ENCODE data around the gene PDE4D.

The PDE4D gene

DNA sequence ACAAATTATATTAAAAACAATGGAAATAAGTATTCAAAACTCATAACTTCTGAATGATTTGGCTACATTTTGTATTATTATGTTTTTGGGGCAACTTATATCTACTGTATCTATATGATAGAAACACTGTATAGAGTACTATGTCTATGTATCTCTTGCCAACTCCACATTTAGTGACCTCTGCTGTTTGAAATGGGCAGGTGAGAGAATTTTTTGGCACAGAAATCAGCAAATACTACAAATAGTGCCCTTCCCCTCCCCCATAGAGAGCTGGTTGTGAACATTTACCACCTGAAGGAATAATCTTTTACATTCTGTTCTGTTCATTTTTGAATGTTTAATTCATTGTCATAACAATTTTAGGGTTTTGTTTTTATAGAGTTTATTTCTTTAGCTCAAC lies 545.3 kb downstream of the PDE4D start:
- no peak for DNase-seq

DNA sequence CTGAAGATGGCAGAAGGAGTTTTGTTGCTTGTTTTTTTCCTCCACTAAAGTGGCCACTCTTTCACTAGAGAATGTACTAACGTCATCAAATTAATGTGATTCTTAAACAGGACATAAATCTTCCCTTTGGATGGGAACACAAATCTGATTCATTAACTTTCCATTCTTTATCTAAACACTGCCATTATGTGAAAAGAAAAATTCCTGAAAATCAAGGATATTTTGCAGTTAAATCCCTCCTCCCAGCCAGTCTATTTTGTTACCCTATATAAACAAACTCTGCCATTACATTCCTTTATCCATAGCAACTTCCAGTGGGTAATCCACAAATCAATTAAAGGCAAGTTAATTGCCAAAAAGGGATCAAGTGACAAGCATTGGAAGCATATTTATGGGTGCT lies 546.5 kb downstream of the PDE4D start:
- no peak for DNase-seq

DNA sequence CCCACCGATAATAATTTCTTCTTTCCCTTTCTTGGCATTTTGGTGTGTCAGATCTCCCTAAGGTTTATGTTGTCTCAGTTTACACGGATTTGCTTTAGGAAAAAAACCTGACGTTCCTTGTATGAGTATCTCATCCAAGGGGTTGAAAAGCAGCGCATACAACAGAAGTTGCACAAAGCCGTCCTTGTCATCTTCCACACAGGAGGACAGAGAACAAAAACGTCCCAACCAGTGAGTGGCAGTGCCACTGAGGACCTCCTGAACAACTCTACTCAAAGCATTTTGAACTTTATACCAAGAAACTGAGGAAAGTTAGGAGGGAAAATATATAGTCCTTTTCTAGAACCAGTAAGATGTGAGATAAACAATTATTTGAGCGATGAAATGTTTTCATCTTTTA lies 547.0 kb downstream of the PDE4D start:
- no peak for DNase-seq

DNA sequence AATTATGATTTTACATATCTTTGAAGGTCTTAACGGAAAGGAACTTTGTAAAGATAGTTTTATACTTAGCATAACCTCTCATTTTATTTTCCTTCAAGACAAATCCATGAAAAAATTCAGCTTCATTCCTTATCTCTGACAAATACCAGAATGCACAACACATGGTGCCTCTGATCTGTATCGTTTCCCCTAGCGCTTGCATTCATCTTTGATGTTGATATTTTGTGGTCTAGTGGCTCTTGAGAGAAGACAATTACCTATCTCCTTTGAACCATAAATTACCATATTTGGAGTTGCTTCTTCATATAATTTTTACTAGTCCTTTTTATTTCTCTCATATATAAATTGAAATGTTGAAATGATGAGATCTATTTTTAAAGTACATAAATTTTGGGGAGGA lies 551.3 kb downstream of the PDE4D start:
- no peak for DNase-seq

DNA sequence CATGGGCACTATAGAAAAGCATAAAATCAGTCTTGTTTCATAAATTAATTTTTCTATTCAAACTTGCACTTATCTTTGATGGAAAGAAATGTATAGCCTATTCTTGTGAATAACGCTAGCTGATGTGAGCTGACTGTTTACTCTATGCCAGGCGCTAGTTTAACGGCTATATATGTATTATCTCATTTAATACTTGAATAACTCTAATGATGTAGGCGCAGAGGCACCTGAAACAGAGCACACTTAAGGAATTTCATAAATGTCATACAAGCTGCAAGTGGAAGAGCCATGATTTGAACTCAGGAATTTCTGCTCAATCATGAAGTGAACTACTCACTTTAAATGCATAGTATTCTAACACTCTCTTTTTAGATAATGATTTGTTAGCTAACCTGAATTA lies 551.8 kb downstream of the PDE4D start:
- no peak for DNase-seq

DNA sequence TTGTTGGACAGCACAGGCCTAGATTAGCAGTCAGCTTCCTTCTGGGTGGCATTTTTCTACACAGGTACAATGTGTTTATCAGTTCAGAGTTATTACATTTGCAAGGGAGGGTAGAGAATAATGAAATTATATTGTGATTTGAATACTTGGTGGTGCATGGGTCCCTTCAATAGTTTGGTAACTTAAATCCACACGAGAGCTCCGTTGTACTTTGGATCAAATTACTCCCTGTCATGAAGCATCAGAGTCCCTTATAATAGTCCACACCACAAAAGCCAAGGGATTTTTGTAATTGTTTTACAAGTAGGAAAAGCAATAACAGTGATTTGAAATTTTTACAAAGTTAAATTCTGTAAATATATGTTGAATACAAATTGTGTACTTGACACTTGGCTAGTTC lies 552.4 kb downstream of the PDE4D start:
- DNase-seq: no peak

DNA sequence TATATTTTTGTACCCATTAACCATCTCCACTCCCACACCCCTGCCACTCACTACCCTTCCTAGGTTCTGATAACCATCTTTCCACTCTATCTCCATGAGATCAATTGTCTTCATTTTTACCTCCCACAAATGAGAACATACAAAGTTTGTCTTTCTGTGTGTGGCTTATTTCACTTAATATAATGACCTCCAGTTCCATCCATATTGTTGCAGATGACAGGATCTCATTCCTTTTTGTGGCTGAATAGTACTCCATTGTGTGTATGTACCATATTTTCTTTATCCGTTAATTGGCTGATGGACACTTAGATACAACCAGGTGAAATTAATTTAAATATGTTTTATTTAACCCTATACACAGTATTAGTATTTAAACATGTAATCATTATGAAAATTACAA lies 552.9 kb downstream of the PDE4D start:
- DNase-seq: no peak

DNA sequence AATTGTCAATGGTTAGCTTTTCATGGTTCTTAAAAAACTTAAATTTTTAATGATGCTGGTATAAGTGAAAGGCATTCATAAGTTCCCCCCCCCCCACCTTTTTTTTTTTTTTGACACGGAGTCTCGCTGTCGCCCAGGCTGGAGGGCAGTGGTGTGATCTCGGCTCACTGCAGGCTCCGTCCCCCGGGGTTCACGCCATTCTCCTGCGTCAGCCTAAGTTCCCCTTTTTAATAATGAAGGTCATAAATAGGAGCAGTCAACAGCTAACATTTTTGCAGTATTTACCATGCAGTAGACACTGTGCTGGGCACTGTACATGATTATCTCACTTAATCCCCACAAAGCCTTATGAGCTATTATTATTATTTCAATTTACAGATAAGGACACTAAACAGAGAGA lies 556.3 kb downstream of the PDE4D start:
- no peak for DNase-seq

DNA sequence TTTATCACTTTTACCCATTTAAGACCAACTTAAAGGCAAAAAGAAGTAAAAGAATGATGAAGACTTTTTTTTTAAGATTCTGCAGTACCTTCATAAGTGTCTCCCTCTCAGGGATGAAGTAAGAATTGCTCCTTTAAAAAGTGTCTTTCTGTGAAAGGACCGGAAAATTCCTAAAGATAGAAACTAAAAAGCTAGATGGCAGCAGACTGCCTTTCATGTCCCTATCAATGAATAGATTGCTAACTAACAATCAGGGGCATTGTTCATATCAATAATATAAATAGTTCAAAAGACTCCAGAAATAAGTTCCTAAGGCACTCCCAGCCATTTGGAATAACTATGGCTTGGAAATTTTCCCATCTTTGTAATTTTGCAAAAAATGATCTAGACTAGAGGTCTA lies 558.0 kb downstream of the PDE4D start:
- no peak for DNase-seq

DNA sequence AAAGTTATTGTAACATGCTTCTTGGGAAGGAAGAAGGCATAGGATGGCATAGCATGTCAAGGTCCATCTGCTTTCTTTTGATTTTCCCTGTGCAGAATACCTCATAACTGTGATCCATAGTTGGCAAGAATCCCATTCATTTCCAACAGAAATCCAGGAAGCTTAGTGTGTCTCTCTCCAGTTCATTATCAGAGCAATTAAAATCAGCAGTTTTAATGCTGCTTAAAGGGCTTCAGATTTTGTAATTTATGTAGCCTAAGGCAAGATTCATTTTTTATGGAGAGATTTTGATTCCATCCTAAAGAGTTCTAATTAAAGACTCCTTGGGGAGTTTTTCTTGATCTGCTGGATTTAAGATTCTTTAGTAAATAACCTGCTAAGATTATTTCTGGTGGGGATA lies 560.1 kb downstream of the PDE4D start:
- DNase-seq: no peak

DNA sequence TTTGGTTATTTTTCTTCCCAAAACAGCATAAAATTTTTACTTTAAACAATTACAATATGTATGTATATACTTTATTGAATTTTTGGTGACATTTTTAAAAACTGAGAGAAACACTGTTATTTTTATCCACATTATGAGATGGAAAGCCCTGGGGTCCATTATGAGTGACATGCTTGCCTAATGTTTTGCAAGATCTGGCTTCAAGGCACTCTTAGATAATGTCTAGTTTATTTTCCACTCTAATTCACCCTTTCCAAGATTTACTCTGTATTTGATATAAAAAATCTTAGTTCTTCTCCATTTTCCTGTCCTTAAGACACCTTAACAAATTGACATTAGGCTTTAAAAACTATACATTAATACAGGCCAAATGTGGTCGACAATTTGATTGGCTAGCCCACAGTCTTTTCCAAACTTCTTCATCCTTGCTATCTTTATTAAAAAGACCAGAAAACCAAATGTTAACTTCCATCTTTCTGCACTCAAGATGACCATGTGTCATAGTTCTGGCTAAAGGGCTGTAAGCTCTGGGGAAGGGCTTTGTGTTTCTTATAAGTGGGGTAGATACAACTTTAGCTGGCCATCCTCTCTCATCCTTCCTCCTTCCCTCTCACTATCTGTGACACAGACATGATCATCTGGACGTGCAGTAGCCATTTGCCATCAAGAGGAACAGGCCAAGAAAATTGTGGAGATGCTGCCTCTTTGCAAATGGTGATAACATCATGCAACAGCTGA lies 561.1 kb downstream of the PDE4D start:
- DNase-seq: no peak

DNA sequence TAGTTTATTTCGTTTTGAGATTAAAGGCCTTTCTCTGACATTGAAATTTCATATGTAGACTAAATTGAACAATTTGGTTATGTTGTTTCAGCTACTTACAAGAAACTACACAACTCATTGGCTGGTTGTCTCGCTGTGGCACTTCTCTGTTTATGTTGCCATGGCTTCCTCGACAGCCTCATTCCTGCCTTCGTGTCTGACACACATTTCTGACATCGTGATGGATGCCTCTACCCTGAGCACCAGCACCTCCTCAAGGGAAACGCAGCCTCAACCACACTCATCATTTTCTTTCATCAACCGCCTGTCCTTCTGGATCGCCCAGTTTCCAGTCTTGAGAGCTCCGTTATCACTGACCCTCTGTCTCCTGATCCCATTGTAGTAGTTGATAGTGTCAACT lies 562.8 kb downstream of the PDE4D start:
- no peak for DNase-seq

DNA sequence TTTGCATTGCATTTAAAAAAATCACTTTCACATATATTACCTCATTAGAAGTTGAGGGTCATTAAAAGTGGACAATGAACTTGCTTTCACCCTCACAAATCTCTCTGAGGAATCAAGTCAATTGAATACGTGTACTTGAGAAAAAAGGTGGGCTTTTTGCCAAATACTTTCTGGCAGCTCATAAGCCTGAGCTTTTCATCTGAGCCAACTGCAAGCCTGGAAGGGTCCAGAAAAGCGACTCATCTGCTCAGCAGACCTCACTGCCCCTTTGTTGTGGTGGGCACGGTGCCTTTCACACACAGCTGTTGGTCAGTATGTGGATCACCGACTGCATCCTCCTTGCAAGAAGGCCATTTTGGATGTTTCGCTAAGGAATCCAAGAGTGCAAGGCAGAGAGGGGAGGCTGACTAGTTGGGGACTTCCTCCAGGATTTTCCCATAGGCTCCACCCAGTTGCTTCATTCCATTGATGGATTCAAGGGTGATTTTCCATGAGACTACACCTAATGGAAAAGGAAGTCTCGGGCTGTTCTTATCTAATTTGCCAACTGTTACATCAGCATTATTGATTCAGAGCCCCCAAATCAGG lies 564.7 kb downstream of the PDE4D start:
- DNase-seq: peak; percentile 49

DNA sequence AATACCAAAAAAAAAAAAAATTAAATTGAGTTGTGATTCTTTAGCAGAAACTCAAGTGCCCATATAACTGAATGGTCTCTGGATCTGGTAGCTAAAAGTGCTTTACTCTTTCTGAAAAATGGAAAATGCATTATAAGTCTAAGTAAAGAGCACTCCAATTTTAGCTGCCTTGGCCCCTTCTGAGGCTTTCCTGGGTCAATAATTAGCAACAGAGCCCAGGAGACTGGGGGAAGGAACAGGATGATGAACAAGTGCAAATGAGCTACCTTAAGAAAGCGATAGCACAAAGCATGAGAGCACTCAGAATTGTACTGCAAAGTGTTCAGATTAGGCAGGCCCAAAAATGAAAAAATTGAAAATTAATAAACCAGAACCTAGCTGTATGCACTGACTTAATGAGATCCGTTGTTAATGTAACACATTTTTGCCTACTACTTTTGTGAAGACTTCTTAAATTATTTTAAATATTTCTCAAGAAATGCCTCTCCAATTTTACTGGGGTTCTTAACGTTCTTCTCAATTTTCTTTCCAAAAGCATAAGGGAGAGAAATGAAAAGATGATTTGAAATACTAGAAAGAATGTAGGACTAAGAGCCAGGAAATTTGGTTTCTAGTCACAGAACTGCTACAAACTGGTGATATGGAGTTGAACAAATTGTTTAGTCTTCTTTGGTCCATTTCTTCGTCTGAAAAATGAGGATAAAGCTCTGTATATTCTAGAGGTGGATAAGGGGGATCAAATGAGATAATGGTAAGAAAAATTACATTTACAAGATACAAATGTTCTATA lies 566.1 kb downstream of the PDE4D start:
- DNase-seq: no peak

DNA sequence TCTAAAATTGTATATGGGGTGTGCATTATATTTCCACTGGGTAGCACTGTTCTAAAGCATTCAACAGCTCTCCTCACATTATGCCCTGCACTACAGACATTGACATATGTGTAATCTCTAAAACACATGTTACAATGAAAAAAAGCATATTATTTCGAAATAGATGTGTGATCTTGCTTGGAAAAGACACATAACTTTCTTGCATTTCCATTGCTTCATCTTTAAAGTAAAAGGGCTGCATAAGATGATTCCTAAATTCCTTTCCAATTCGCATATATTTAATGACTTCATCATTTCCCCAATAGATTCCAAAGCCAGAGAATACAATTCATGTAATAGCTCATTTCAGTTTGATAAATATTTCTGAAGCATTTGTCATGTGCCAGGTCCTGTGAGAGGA lies 566.9 kb downstream of the PDE4D start:
- no peak for DNase-seq

DNA sequence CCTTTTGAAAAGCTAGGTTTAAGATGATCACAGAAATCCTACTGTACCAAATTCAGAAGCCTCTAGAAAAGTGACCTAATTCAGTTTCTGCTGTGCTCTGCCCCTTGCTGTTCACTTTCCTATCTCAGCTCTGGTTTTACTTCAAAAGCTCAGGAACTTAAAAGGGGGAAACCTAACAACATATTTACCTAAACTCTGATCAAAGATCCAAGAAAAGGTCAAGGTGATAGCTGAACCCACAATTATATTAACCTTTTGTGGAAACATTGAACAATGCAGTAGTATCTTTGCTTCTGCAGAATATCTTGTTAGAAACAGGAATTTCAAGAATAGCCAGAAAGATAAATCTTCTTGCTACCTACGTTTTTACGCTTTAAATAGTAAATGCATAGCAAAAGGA lies 568.5 kb downstream of the PDE4D start:
- DNase-seq: no peak

DNA sequence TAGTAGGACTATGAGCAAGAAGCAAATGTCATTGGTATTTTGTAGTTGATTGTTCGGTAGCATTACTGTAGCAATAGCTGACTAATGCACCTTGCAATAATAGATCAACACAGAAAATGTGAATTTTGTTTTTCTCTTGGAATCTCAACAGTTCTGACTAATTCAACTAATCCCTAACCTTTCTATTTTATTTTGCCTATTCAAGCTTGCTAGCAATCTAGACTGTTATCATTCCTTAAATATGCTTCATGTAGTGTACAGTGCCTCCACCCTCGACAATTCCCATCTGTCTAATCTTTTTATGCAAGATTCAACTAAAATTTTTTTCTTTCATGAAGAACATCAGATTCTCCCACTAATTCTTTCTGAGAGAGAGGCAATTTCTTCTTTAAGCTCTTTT lies 570.6 kb downstream of the PDE4D start:
- no peak for DNase-seq

DNA sequence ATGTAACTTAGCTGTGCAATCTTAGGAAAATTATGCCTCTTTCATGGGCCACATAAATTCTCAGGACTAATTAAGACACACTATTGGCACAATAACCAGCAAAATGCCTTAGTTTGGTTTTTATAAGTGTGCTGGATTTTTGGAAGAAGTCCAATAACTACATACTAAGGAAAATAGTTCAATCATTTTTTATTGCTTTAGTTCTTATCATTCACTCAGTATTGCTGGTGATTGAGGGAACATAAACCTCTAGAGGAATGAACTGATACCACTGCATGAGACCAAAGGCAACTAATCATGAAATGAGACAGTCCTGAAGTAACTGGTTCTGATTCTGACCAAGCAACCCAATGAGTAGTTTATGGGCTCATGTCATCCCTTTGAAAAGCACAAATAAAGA lies 571.5 kb downstream of the PDE4D start:
- DNase-seq: no peak

DNA sequence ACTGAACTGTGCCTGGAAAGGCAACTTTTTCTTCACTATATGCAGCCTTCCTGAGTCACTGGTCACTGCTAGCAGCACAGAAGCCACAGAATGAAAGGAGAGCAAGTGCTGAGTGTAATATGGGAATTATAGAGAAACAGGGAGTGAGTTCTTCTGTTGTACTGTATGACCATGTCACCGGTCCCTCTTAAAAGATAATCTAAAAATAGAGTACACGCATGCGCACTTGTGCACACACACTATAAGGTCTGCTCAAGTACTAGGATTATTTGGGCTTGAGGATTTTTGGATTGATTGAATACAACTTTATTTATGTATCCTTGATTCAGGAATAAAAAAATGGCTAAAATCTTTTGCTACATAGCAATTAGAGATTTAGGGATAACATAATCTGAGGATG lies 571.9 kb downstream of the PDE4D start:
- no peak for DNase-seq

DNA sequence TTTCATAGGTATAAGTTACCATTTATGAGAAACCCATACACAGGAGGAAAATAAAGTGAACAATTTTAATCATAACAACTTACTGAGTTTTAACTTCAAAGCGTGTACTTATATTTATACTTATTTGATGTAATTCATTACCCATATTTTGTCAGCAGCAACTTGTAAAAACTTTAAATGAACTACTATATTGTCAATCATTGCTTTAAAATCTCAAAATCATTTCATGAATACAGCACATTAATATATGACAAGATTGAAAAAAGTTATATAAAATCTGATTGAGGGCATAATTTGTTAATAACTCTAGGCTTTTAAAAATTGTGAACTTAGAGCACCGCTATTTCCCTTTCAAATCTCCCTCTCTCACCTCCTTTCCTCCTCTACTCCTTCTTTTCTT lies 573.1 kb downstream of the PDE4D start:
- DNase-seq: no peak

DNA sequence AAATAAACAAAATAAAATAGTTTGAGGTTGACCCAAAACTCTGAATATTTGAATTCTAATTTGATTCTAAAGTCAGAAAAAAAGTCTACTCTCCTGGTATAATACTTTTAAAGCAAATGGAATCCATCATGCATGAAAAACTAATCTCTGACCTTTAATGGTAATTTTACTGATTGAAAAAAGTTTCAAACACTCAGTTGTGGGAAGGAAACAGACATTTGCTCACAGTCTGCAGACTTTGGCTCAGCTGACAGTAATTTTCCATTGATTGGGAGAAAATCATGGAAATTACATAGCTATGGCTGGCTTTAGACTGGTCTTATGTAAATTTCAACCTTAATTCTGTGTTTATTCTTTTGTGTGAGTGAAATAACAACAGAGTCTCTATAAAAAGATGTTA lies 574.3 kb downstream of the PDE4D start:
- DNase-seq: no peak

DNA sequence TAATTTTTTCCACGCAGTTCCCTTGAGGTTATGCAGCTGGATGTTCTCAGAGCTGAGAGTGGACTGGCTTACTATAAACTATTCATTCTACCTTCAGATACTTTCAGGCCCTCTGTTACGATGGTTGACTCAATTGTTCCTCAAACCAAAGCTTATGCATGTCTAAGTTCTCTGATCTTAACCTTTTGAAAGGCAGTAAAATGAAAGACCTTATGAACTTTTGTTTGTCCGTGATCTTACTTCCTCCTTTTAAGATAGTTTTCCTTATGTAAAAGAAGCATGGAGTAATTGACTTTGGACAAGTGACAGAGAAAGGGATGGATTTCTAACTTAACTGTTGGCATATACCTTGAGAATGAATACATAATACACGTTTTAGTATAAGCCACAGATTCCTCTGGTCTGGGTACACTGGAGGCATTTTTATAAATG lies 575.7 kb downstream of the PDE4D start:
- DNase-seq: no peak

DNA sequence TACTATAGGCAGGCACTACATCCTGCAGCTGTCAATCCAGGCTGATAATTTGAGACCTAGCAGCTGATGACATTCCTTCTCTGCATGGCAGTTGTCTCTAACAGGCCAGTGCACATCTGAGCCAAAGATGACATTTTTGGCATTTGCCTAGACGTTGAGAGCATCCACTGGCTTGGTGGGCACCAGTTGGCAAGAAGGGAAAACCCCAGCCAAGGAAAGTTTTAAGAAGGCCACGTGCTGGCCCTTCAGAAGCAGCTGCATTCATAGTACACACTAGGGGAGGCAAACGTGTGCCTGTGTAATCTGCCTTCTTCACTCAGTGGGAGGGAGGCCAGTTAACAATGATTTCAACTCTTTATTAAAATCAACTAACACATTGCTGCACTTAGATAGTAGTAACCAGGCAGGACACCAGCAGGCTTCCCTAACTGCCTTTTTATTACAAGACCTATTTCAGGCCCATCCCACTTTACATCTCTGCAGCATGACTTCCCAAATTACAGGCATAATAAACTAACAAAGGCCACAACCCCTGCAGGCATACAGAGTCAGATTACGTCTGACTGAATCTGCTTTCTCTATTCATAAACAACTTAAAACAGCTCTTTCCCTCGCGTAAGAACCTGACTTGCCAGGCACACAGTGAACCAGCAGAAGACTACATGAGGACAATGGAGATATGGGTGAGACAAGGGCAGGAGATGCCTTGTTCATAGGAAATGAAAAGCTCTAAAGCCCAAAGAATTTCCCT lies 576.3 kb downstream of the PDE4D start:
- peak; percentile 51 for DNase-seq

DNA sequence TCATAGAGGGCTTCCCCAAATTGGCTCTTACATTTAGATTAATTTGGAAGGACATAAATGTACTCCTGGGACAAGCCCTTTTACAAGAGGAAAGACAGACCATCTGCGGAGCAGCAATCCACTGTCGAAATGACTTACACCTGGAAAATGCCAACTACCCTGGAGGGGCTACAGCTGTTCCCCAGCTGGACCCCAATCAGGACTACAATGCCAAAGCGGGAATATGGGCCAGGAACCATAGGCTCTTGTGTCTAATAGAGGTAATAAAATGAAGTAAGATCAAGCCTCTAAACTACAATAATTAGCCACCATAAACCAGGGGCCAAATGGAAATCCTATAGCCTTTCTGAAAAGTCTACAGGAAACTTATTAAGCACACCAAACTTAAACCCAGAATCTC lies 581.3 kb downstream of the PDE4D start:
- DNase-seq: no peak

Data from left hindlimb (tissue), 1 donor.